HG02981 (cell line): Measurements from ENCODE around the gene TRIM46.
"Not testable (repeated sequence)": the region's sequence is repeated elsewhere in the genome, so short reads cannot be mapped to it uniquely, and the experiment has no call there.

Experiments
- ATAC-seq: cut with Tn5 transposase; IDR thresholded peaks from one replicate; pipeline ENCODE4 v1.9.1; 2021; ENCODE audit warnings: mild to moderate bottlenecking, moderate library complexity; ENCODE audit not compliant: unreplicated experiment

Gene TRIM46

GRCh38 chr1:155226188-155226909, 52.7 kb downstream of the TRIM46 start:
- no peak for ATAC-seq

GRCh38 chr1:155226910-155227260, 53.2 kb downstream of the TRIM46 start:
- no peak for ATAC-seq

- ATAC-seq = peak; percentile 88
These were observed 53.8 kb downstream of the TRIM46 start for GRCh38 chr1:155227261-155228095.

GRCh38 chr1:155228096-155228427, 54.4 kb downstream of the TRIM46 start:
- ATAC-seq = no peak

- ATAC-seq = not testable (repeated sequence)
These were observed 57.7 kb downstream of the TRIM46 start for GRCh38 chr1:155231302-155231701.

GRCh38 chr1:155232001-155232978, 58.6 kb downstream of the TRIM46 start:
- ATAC-seq = not testable (repeated sequence)

GRCh38 chr1:155233502-155233901, 59.9 kb downstream of the TRIM46 start:
- not testable (repeated sequence) for ATAC-seq
